Measurements from ENCODE around the gene L1TD1. TPM values are rescaled to one million over a fixed set of nuclear protein-coding genes. Genes with fewer than 3 reads are reported as not detected.

The L1TD1 gene, protein sequence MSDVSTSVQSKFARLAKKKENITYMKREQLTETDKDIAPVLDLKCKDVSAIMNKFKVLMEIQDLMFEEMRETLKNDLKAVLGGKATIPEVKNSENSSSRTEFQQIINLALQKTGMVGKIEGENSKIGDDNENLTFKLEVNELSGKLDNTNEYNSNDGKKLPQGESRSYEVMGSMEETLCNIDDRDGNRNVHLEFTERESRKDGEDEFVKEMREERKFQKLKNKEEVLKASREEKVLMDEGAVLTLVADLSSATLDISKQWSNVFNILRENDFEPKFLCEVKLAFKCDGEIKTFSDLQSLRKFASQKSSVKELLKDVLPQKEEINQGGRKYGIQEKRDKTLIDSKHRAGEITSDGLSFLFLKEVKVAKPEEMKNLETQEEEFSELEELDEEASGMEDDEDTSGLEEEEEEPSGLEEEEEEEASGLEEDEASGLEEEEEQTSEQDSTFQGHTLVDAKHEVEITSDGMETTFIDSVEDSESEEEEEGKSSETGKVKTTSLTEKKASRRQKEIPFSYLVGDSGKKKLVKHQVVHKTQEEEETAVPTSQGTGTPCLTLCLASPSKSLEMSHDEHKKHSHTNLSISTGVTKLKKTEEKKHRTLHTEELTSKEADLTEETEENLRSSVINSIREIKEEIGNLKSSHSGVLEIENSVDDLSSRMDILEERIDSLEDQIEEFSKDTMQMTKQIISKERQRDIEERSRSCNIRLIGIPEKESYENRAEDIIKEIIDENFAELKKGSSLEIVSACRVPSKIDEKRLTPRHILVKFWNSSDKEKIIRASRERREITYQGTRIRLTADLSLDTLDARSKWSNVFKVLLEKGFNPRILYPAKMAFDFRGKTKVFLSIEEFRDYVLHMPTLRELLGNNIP
- under 0.01 TPM in 1 of 2 replicates, not detected in the other for total RNA-seq

DNA sequence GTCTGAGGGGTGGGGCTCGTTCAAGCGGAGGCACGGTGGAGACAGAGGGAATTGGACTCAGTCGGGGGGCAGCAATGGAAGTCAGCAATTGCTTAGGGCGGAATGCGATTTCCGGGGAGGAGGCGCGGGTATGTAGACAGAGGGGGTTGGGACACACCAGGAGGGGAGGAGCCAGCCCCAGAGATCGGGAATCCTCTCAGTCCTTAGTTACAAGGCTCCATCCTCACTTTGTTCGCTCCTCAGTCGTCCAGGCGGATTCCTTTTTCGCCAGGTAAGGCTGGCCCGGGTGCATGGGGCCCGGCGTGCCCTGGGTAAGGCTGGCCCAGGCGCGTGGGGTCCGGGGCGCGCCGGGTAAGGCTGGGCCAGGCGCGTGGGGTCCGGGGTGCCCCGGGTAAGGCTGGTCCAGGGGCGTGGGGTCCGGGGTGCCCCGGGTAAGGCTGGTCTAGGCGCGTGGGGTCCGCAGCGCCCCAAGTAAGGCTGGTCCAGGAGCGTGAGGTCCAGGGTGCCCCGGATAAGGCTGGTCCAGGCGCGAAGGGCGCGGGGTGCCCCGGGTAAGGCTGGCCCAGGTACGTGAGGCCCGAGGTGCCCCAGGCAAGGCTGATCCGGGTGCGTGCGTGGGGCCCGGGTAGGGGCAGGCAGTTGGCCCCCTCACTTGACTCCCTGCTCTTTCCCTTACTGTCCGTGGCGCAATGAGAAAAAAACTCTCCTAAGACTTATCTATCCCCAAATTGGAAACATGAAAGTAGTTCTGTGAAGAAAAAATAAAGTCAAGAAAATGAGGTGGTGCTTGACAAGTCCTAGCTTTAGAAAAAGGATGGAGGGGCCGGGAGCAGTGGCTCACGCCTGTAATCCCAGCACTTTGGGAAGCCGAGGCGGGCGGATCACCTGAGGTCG lies at the start of gene L1TD1:
L1TD1 (plus strand) TSS at position 199 of the 894 bp plus-strand sequence. CDS start 11,780 bp downstream, outside the sequence.

Other genes with a start within 250 kb of the L1TD1 start
- 0.16 and 3.2 TPM in 2 replicates for gene KANK4, start 124.6 kb downstream of the L1TD1 start, total RNA-seq
- 8.9 and 26.4 TPM in 2 replicates for gene USP1, start 242.2 kb downstream of the L1TD1 start, total RNA-seq

Data from mesangial cell (primary cell).